Testis (tissue), 3 donors: ENCODE data around the gene NKX6-2. TPM values are rescaled to one million over a fixed set of nuclear protein-coding genes. Genes with fewer than 3 reads are reported as not detected.

Source experiments
- DNase-seq: peaks from one replicate; pipeline ENCODE4 v3.0.0-alpha.2; 2019
- H3K27ac ChIP-seq, 2 donors: fragments of 200-600 bp; sonication (generic); one replicate each; pipeline ENCODE4 v1.5.1; 2019
- H3K27me3 ChIP-seq: fragments of 200-600 bp; sonication (generic); one replicate; pipeline ENCODE4 v1.5.1; 2019
- H3K36me3 ChIP-seq: fragments of 200-600 bp; sonication (generic); one replicate; pipeline ENCODE4 v1.5.1; 2017; ENCODE audit warnings: low read depth; ENCODE audit errors: missing control alignments
- H3K4me1 ChIP-seq: fragments of 200-600 bp; sonication (generic); one replicate; pipeline ENCODE4 v1.5.1; 2019
- H3K4me3 ChIP-seq, 2 donors: fragments of 200-600 bp; sonication (generic); one replicate each; pipeline ENCODE4 v1.5.1; 2017 to 2019
- H3K9me3 ChIP-seq: fragments of 200-600 bp; sonication (generic); one replicate; pipeline ENCODE4 v1.5.1; 2017
- CTCF ChIP-seq, 3 experiments: fragments of 450-650 bp in 2 of 3; fragments of 200-600 bp in 1 of 3; sonication (generic) in 1 of 3; IDR thresholded peaks; one replicate each; pipeline ENCODE4 v1.5.1; 2016 to 2019; ENCODE audit warnings: antibody characterized with exemption in 3 of 3, mild to moderate bottlenecking in 2 of 3, moderate library complexity in 1 of 3
- POLR2A ChIP-seq: fragments of 450-650 bp; IDR thresholded peaks from one replicate; pipeline ENCODE4 v1.6.1; 2017; ENCODE audit warnings: antibody characterized with exemption, mild to moderate bottlenecking, moderate library complexity
- WGBS, 2 donors: methylation state at CpG; one replicate each; pipeline ENCODE4 v1.1.5; 2018; 5-methylcytosine and 5-hydroxymethylcytosine counted together
- intact Hi-C: fragments of 100-400 bp; cut with DNase I; formaldehyde crosslinking; loops from one replicate; pipeline ENCODE4 v1.15.1; 2023; ENCODE audit warnings: low total_unique reads
- polyA plus RNA-seq: library from polyadenylated mRNA; stranded (reverse); fragments of 350-450 nt; fragmentation: Illumina TruSeq; extraction: RNeasy Lipid Tissue Mini Kit (QIAGEN cat#74804); gene quantifications from one replicate; pipeline ENCODE4 v1.2.3, GENCODE V29; 2014; ENCODE audit warnings: low read depth, low replicate concordance; ENCODE audit not compliant: insufficient read depth
- total RNA-seq, 2 donors: library from RNA; depleted of rRNA; stranded (reverse); fragments of >200 nt; gene quantifications; one replicate each; pipeline ENCODE4 v1.2.3, GENCODE V29; 2016

Gene NKX6-2
- total and polyA plus RNA-seq, 3 donors from 2014 or later: 2.0 to 20.1 (median 8.9) TPM

GRCh38 chr10:132832186-132832969 lies 46.4 kb upstream of the NKX6-2 start:
- peaks cover 11% of the 10 kb centered on the region for H3K4me1 ChIP-seq
- TF ChIP-seq CTCF (IDR thresholded peaks at IDR 0.05): no peak
- no peak for TF ChIP-seq POLR2A
- intact Hi-C loops: no loop called here
- no peak for DNase-seq
- 45 to 51% methylated on average over 29 to 30 of the region's 30 CpGs for WGBS, 2 donors
- H3K36me3 ChIP-seq: no peaks in the 10 kb centered on the region
- no peak overlapping the region for H3K4me3 ChIP-seq
- no peaks in the 10 kb centered on the region for H3K9me3 ChIP-seq
- H3K27me3 ChIP-seq: no peaks in the 10 kb centered on the region
- H3K27ac ChIP-seq: no peak overlapping the region

- H3K4me3 ChIP-seq: no peak overlapping the region
- 64 to 84% methylated on average over 8 of the region's 8 CpGs for WGBS, 2 donors
- DNase-seq: no peak
- intact Hi-C loops: no loop called here
- H3K4me1 ChIP-seq: peaks cover 4% of the 10 kb centered on the region
- no peaks in the 10 kb centered on the region for H3K36me3 ChIP-seq
- no peaks in the 10 kb centered on the region for H3K27me3 ChIP-seq
- H3K27ac ChIP-seq: no peak overlapping the region
- H3K9me3 ChIP-seq: no peaks in the 10 kb centered on the region
- TF ChIP-seq CTCF (IDR thresholded peaks at IDR 0.05) (no peak), POLR2A (no peak)
Measured at GRCh38 chr10:132829403-132829802, 43.5 kb upstream of the NKX6-2 start.

- no peak overlapping the region for H3K4me3 ChIP-seq
- no peak for DNase-seq
- H3K4me1 ChIP-seq: peaks cover 4% of the 10 kb centered on the region
- intact Hi-C loops: no loop called here
- TF ChIP-seq POLR2A: no peak
- TF ChIP-seq CTCF (IDR thresholded peaks at IDR 0.05): no peak
- WGBS, 2 donors: 90 to 95% methylated on average over 20 of the region's 20 CpGs
- no peak overlapping the region for H3K27ac ChIP-seq
- no peaks in the 10 kb centered on the region for H3K9me3 ChIP-seq
- no peaks in the 10 kb centered on the region for H3K27me3 ChIP-seq
- no peaks in the 10 kb centered on the region for H3K36me3 ChIP-seq
Measured at GRCh38 chr10:132828681-132829080, 42.7 kb upstream of the NKX6-2 start.

- intact Hi-C loops: no loop called here
Measured at GRCh38 chr10:132827861-132828539, 42.1 kb upstream of the NKX6-2 start.

GRCh38 chr10:132827423-132827789 lies 41.5 kb upstream of the NKX6-2 start:
- no peak for DNase-seq
- Histone ChIP-seq H3K27me3 (no peaks in the 10 kb centered on the region), H3K9me3 (no peaks in the 10 kb centered on the region), H3K4me3 (no peak overlapping the region), H3K36me3 (no peaks in the 10 kb centered on the region), H3K4me1 (no peaks in the 10 kb centered on the region), H3K27ac (no peak overlapping the region)
- TF ChIP-seq CTCF (IDR thresholded peaks at IDR 0.05): no peak
- TF ChIP-seq POLR2A: no peak
- 83 to 86% methylated on average over 13 of the region's 13 CpGs for WGBS, 2 donors
- intact Hi-C loops: no loop called here

More at GRCh38 chr10:132827861-132828539, 42.1 kb upstream of the NKX6-2 start:
- WGBS, 2 donors: 90 to 93% methylated on average over 29 of the region's 29 CpGs
- no peak overlapping the region for H3K27ac ChIP-seq
- H3K27me3 ChIP-seq: no peaks in the 10 kb centered on the region
- no peaks in the 10 kb centered on the region for H3K9me3 ChIP-seq
- no peak for TF ChIP-seq POLR2A
- no peaks in the 10 kb centered on the region for H3K36me3 ChIP-seq
- no peak for DNase-seq
- peaks cover under 1% of the 10 kb centered on the region for H3K4me1 ChIP-seq
- H3K4me3 ChIP-seq: no peak overlapping the region
